ENCODE results near the gene TCF23. TPM values are rescaled to one million over a fixed set of nuclear protein-coding genes. Genes with fewer than 3 reads are reported as not detected.

TCF23 gene
- total RNA-seq, 1 experiment from 2014 or later: 0.13 TPM

GRCh38 chr2:27099334-27099955 lies 49.4 kb upstream of the TCF23 start (continued):
- TF ChIP-seq ATF2 (CRISPR knock-in tag; IDR thresholded peaks at IDR 0.05; ENCODE audit: borderline replicate concordance, low read depth): no peak
- no peak for TF ChIP-seq ATF1 (CRISPR knock-in tag; IDR thresholded peaks at IDR 0.05)

GRCh38 chr2:27100036-27100435 lies 48.8 kb upstream of the TCF23 start:
- 0 out of 2 replicates have a peak, but pooled peaks cover 2% of the 10 kb centered on the region for H3K27me3 Mint-ChIP-seq (ENCODE audit: low read depth)
- ChIA-PET POLR2A (no interaction called here), CTCF (interaction anchor here (1.0 to 3.9 kb wide), 8 partner anchors 12 to 202 kb away, joined by 3 to 39 read pairs (median 12); partner anchors contain the start of genes KHK and PREB)
- H3K36me3 Mint-ChIP-seq: no peaks in the 10 kb centered on the region
- ATAC-seq (no peak), DNase-seq (ENCODE audit: low spot score) (no peak)
- H3K9me3 Mint-ChIP-seq: no peaks in the 10 kb centered on the region
- no peak overlapping the region for H3K27ac Mint-ChIP-seq
- peaks cover 6% of the 10 kb centered on the region for H3K4me1 Mint-ChIP-seq
- TF ChIP-seq ZNF396 (CRISPR knock-in tag; IDR thresholded peaks at IDR 0.05; ENCODE audit: borderline replicate concordance) (no peak), ZSCAN18 (CRISPR knock-in tag; IDR thresholded peaks at IDR 0.05) (no peak), SMAD4 (CRISPR knock-in tag; IDR thresholded peaks at IDR 0.05) (no peak), FOXJ3 (CRISPR knock-in tag; IDR thresholded peaks at IDR 0.05; ENCODE audit: borderline replicate concordance) (no peak), USF1 (CRISPR knock-in tag; IDR thresholded peaks at IDR 0.05) (no peak), FOXK1 (CRISPR knock-in tag; IDR thresholded peaks at IDR 0.05) (no peak), USF2 (CRISPR knock-in tag; IDR thresholded peaks at IDR 0.05) (no peak), TEAD4 (CRISPR knock-in tag; IDR thresholded peaks at IDR 0.05) (no peak), TP53 (CRISPR knock-in tag; IDR thresholded peaks at IDR 0.05) (no peak), ATF3 (CRISPR knock-in tag; conservative IDR thresholded peaks at IDR 0.05) (no peak), NFYB (CRISPR knock-in tag; conservative IDR thresholded peaks at IDR 0.05; ENCODE audit: low read depth) (no peak), CREM (CRISPR knock-in tag; IDR thresholded peaks at IDR 0.05) (no peak), RORB (CRISPR knock-in tag; IDR thresholded peaks at IDR 0.05) (no peak), ATF2 (CRISPR knock-in tag; IDR thresholded peaks at IDR 0.05; ENCODE audit: borderline replicate concordance, low read depth) (no peak), NFATC4 (CRISPR knock-in tag; IDR thresholded peaks at IDR 0.05) (no peak), PRRX2 (CRISPR knock-in tag; IDR thresholded peaks at IDR 0.05) (no peak), RELA (CRISPR knock-in tag; IDR thresholded peaks at IDR 0.05; ENCODE audit: borderline replicate concordance) (no peak), OVOL2 (CRISPR knock-in tag; IDR thresholded peaks at IDR 0.05; ENCODE audit: borderline replicate concordance) (no peak)
- no peak overlapping the region for H3K4me3 Mint-ChIP-seq
